C4-2B (cell line): ENCODE measurements around the gene UBE2J2.

Experiments used
- CTCF ChIP-seq: fragments of 450-650 bp; conservative IDR thresholded peaks from 2 replicates; pipeline ENCODE4 v1.5.1; 2017; ENCODE audit warnings: mild to moderate bottlenecking
- ZFX ChIP-seq: fragments of 450-650 bp; IDR thresholded peaks from 2 replicates; pipeline ENCODE4 v1.6.1; 2017

GRCh38 chr1:1314237-1314586 lies 40.6 kb upstream of the UBE2J2 start:
- TF ChIP-seq CTCF = no peak
- TF ChIP-seq ZFX = no peak
